HepG2 (cell line): ENCODE results near the gene RPS6KC1. TPM values are rescaled to one million over a fixed set of nuclear protein-coding genes. Genes with fewer than 3 reads are reported as not detected.

ENCODE experiments used
- ARID5B ChIP-seq: IDR thresholded peaks from 2 replicates; pipeline ENCODE4 v1.4.0; 2020; ENCODE audit warnings: mild to moderate bottlenecking, missing genetic modification reagents
- ELF4 ChIP-seq: sonication (generic); formaldehyde crosslinking; IDR thresholded peaks from 2 replicates; pipeline ENCODE4 v1.5.0; 2020; ENCODE audit warnings: missing genetic modification reagents, mild to moderate bottlenecking, moderate library complexity, borderline replicate concordance
- ETV5 ChIP-seq: IDR thresholded peaks from 2 replicates; pipeline ENCODE4 v1.6.1; 2018; ENCODE audit warnings: missing biosample characterization, missing genetic modification reagents, inconsistent platforms, borderline replicate concordance
- FOXA1 ChIP-seq, 2 experiments: fragments of 450-650 bp in 1 of 2; sonication (generic) in 1 of 2; formaldehyde crosslinking in 1 of 2; IDR thresholded peaks; 2 replicates each; pipeline versions ENCODE4 v1.4.0 to v1.6.1; 2016 to 2020; ENCODE audit warnings: missing genetic modification reagents in 1 of 2
- FOXK1 ChIP-seq: sonication (generic); formaldehyde crosslinking; IDR thresholded peaks from 2 replicates; pipeline ENCODE4 v1.4.0; 2020; ENCODE audit warnings: low read depth, missing genetic modification reagents, borderline replicate concordance
- HDAC2 ChIP-seq: sonication (generic); formaldehyde crosslinking; IDR thresholded peaks from 2 replicates; pipeline ENCODE4 v1.4.0; 2020; ENCODE audit warnings: missing genetic modification reagents
- ISL2 ChIP-seq: sonication (generic); formaldehyde crosslinking; IDR thresholded peaks from 2 replicates; pipeline ENCODE4 v1.5.0; 2020; ENCODE audit warnings: missing genetic modification reagents
- JDP2 ChIP-seq: sonication (generic); formaldehyde crosslinking; IDR thresholded peaks from 2 replicates; pipeline ENCODE4 v1.8.1; 2022; ENCODE audit warnings: missing genetic modification reagents, borderline replicate concordance
- KDM6A ChIP-seq: IDR thresholded peaks from 2 replicates; pipeline ENCODE4 v1.6.1; 2016; ENCODE audit warnings: low read depth
- NR2F6 ChIP-seq, 2 experiments: IDR thresholded peaks; 2 replicates each; pipeline ENCODE4 v1.6.1; 2016; ENCODE audit warnings: antibody characterized with exemption in 1 of 2, mild to moderate bottlenecking in 1 of 2
- RARA ChIP-seq: IDR thresholded peaks from 2 replicates; pipeline ENCODE4 v1.6.1; 2016; ENCODE audit warnings: missing genetic modification reagents, missing compliant biosample characterization
- TCF7 ChIP-seq: sonication (generic); IDR thresholded peaks from 2 replicates; pipeline ENCODE4 v1.6.1; 2016; ENCODE audit warnings: antibody characterized with exemption, low read depth
- TFAP4 ChIP-seq: sonication (generic); IDR thresholded peaks from 2 replicates; pipeline ENCODE4 v1.6.1; 2016; ENCODE audit warnings: low read depth, borderline replicate concordance
- TGIF2 ChIP-seq: IDR thresholded peaks from 2 replicates; pipeline ENCODE4 v1.6.1; 2016; ENCODE audit warnings: control low read depth, missing compliant biosample characterization
- TRIM24 ChIP-seq: sonication (generic); formaldehyde crosslinking; IDR thresholded peaks from 2 replicates; pipeline ENCODE4 v1.8.0; 2022; ENCODE audit warnings: mild to moderate bottlenecking, missing genetic modification reagents
- ZBTB43 ChIP-seq: sonication (generic); formaldehyde crosslinking; conservative IDR thresholded peaks from 2 replicates; pipeline ENCODE4 v1.4.0; 2020; ENCODE audit warnings: missing genetic modification reagents
- ZNF136 ChIP-seq: sonication (generic); formaldehyde crosslinking; IDR thresholded peaks from 2 replicates; pipeline ENCODE4 v1.8.1; 2022; ENCODE audit warnings: low read depth, mild to moderate bottlenecking, moderate library complexity, missing genetic modification reagents
- ZNF143 ChIP-seq: sonication (generic); formaldehyde crosslinking; IDR thresholded peaks from 2 replicates; pipeline ENCODE4 v1.4.0; 2020; ENCODE audit warnings: missing genetic modification reagents
- ZNF563 ChIP-seq: sonication (generic); formaldehyde crosslinking; IDR thresholded peaks from 2 replicates; pipeline ENCODE4 v1.8.0; 2022; ENCODE audit warnings: mild to moderate bottlenecking, moderate library complexity, missing genetic modification reagents
- ZNF589 ChIP-seq: sonication (generic); formaldehyde crosslinking; conservative IDR thresholded peaks from 2 replicates; pipeline ENCODE4 v1.8.0; 2022; ENCODE audit warnings: mild to moderate bottlenecking, moderate library complexity, missing genetic modification reagents
- ZNF710 ChIP-seq: sonication (generic); formaldehyde crosslinking; IDR thresholded peaks from 2 replicates; pipeline ENCODE4 v1.5.0; 2020; ENCODE audit warnings: mild to moderate bottlenecking, missing genetic modification reagents, borderline replicate concordance
- ZNF784 ChIP-seq: sonication (generic); formaldehyde crosslinking; IDR thresholded peaks from 2 replicates; pipeline ENCODE4 v1.5.1; 2020; ENCODE audit warnings: missing genetic modification reagents, mild to moderate bottlenecking, borderline replicate concordance
- polyA plus RNA-seq, 8 experiments: library from polyadenylated mRNA; depleted of rRNA in 3 of 8; stranded (reverse) in 7 of 8; unstranded in 1 of 8; fragments of >200 nt; fragmentation: Illumina TruSeq in 4 of 8; extraction: Trizol in 4 of 8; gene quantifications; 2 replicates each; pipeline versions ENCODE4 v1.2.1 to v1.2.3, GENCODE V29; 2011 to 2016; ENCODE audit warnings: low read depth in 4 of 8, missing spikeins in 1 of 8, mixed read lengths in 1 of 8; ENCODE audit not compliant: insufficient read depth in 1 of 8
- total RNA-seq, 5 experiments: library from RNA; depleted of rRNA; stranded (reverse); fragments of >200 nt; fragmentation: Illumina TruSeq; extraction: Trizol; gene quantifications; 2 replicates each; pipeline ENCODE4 v1.2.3, GENCODE V29; 2016; ENCODE audit warnings: low read depth in 1 of 5

Gene RPS6KC1
- total and polyA plus RNA-seq, 2 of the 13 experiments (the other 11 are each of a cell fraction or from before 2014, with no cell fraction given), result 11.0 to 25.2 TPM

- no peak for TF ChIP-seq FOXK1
- TF ChIP-seq RARA (CRISPR knock-in tag), result peak; percentile 33; the same call in 1 of the 2 replicates
- no peak for TF ChIP-seq ZNF563
- TF ChIP-seq JDP2 (CRISPR knock-in tag), result no peak
- no peak for TF ChIP-seq TGIF2
- TF ChIP-seq ETV5 (CRISPR knock-in tag), result peak; percentile 72; the same call in 1 of the 2 replicates
- TF ChIP-seq ZBTB43 (CRISPR knock-in tag), result 0 out of 2 replicates have a peak, but pooled peaks have one; percentile 39
- TF ChIP-seq NR2F6 (IDR thresholded peaks at IDR 0.05), result peak; percentile 47; the same call in 1 of the 2 replicates
- TF ChIP-seq NR2F6 (CRISPR knock-in tag; IDR thresholded peaks at IDR 0.05), result 0 out of 2 replicates have a peak, but pooled peaks have one; percentile 48
- peak; percentile 34; the same call in 1 of the 2 replicates for TF ChIP-seq ISL2 (CRISPR knock-in tag)
- peak; percentile 66 for TF ChIP-seq TCF7
- no peak for TF ChIP-seq ZNF143 (CRISPR knock-in tag)
- no peak for TF ChIP-seq ZNF589 (CRISPR knock-in tag)
- peak; percentile 81 for TF ChIP-seq ARID5B (CRISPR knock-in tag)
- no peak for TF ChIP-seq ELF4
- 0 out of 2 replicates have a peak, but pooled peaks have one; percentile 16 for TF ChIP-seq KDM6A (CRISPR knock-in tag)
- peak; percentile 40 for TF ChIP-seq HDAC2 (CRISPR knock-in tag)
- TF ChIP-seq ZNF784 (CRISPR knock-in tag), result no peak
- peak; percentile 66; the same call in 1 of the 2 replicates for TF ChIP-seq TFAP4
- TF ChIP-seq FOXA1 (IDR thresholded peaks at IDR 0.05), result no peak
- TF ChIP-seq FOXA1 (CRISPR knock-in tag; IDR thresholded peaks at IDR 0.05), result no peak
- TF ChIP-seq ZNF710, result no peak
- TF ChIP-seq ZNF136 (CRISPR knock-in tag), result no peak
- no peak for TF ChIP-seq TRIM24 (CRISPR knock-in tag)
Measured at GRCh38 chr1:213279410-213279809, 228.4 kb downstream of the RPS6KC1 start (continued).
